Mesenteric fat pad (tissue), 1 donor: ENCODE results near the gene PPP1R14D. TPM values are rescaled to one million over a fixed set of nuclear protein-coding genes. Genes with fewer than 3 reads are reported as not detected.

Experiments
- DNase-seq: peaks from one replicate; pipeline ENCODE4 v3.0.0-alpha.2; 2020; ENCODE audit warnings: low spot score
- total RNA-seq: library from RNA; stranded (reverse); fragmentation: NEBNext Ultra II Directional; extraction: Animal tissue kit (Norgen Biotek cat#: 25700); gene quantifications from one replicate; pipeline ENCODE4 v1.2.1, GENCODE V29; 2021
- donor health status: DM: yes; HTN: yes; CAD: no.

Gene PPP1R14D
- total RNA-seq, 1 donor from 2014 or later, result not detected

DNA sequence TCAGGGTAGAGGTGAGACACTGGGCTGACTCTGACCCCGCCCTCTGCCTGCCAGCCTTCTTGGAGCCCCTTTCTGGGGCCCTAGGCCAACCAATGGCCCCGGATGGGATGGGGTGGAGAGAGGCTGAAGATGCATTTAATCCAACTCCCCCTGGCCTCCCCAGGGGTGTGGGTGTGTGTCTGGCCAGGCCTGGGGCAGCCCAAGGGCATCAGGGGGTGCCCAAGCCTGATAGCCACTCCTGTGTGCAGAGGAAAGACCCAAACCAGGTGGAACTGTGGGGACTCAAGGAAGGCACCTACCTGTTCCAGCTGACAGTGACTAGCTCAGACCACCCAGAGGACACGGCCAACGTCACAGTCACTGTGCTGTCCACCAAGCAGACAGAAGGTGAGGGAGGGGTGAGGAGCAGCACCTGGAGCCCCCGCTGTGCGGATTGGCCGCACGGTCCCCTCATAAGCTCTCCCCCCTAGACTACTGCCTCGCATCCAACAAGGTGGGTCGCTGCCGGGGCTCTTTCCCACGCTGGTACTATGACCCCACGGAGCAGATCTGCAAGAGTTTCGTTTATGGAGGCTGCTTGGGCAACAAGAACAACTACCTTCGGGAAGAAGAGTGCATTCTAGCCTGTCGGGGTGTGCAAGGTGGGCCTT, 24.9 kb upstream of the PPP1R14D start:
- DNase-seq, result no peak

DNA sequence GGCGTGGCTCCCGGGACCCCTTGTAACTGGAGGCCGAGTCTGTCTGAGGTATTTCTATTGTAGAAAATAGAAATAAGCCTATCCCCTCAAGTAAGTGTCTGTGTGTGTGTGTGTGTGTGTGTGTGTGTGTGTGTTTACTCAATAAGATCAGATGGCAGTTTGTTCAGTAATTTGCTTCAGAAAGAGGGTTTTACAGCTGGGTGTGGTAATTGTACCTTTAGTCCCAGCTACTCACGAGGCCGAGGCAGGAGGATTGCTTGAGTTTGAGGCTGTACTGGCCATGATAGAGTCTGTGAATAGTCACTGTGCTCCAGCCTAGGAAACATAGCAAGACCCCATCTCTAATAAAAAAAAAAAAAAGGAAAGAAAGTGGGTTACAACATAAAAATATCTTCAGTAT, 24.0 kb upstream of the PPP1R14D start:
- DNase-seq, result no peak

DNA sequence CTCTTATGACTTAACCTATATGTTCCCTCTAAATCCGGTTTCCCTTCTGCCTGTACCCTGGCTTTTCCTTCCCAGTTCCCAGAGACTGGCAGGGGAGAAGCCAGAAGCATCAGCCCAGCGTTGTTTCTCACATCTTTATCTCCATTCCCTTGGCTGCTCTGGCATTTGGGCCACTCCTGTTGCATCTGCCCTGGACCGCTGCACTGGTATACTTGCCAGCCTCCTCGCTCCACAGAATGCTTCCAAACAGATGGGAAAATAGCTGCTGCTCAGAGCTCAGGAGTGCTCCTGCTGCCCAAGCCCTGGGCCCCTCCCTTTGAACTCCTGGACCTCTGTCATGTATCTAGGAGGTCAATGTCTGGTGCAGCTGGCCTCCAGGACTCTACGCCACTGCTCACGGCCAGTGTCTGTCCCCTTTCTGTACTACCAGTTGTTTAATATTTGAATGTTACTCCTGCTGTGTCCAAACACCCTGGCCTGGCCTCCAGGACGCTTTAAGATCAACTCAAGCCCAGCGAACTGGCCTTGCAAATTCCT, 22.1 kb upstream of the PPP1R14D start:
- DNase-seq, result no peak

DNA sequence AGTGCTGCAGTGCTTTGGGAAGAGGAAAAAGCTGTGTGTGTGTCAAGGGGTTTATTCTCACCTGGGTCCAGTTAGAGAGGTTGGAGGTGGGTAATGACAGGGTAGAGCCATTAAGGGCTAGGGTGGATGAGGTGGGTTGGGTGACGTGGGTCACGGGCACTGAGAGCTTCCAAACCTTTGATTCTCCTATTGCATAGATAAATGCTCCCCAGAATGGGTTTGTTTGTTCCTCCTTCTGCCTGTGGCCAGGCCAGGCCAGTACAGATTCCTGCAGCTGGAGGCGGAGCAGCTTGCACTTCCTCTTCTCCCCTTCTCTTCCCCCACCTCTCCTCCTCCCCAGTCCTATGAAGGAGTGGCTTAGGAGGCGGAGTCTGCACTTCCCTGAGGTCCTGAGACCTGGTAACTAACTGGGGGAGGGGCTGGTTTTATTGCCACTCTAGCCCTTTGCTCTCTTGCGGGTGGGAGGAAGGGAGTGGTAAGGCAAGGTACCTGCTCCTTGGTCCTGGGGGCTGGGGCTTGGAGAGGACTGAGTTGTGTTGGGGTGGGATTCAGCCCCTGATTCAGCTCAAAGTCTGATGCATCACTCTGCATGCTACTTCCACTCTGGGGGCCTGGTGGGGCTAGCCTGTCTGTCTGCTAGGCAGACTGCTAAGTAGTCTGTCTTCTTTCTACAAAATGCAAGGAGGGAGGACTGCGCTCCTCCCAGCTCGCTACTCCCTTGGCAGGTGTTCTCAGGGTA, 18.9 kb upstream of the PPP1R14D start:
- no peak for DNase-seq

DNA sequence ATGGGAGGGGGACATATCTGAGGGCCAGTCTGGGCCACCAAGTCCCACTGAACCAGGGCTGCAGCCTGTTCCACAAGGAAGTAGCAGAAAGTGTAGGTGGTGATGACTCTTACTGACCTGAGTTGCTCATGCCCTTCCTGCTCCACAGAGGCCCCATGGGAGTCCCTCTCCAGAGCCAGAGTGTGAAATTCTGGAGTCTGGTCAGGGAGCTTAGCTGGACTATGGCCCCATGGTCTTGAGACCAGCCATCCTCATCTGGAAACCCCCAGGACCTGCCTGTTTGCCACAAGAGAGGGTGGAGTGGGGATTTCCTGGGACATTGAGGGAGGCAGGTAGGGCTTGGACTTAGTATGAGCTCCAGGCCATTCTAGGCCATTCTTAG, 18.3 kb upstream of the PPP1R14D start:
- DNase-seq, result no peak

DNA sequence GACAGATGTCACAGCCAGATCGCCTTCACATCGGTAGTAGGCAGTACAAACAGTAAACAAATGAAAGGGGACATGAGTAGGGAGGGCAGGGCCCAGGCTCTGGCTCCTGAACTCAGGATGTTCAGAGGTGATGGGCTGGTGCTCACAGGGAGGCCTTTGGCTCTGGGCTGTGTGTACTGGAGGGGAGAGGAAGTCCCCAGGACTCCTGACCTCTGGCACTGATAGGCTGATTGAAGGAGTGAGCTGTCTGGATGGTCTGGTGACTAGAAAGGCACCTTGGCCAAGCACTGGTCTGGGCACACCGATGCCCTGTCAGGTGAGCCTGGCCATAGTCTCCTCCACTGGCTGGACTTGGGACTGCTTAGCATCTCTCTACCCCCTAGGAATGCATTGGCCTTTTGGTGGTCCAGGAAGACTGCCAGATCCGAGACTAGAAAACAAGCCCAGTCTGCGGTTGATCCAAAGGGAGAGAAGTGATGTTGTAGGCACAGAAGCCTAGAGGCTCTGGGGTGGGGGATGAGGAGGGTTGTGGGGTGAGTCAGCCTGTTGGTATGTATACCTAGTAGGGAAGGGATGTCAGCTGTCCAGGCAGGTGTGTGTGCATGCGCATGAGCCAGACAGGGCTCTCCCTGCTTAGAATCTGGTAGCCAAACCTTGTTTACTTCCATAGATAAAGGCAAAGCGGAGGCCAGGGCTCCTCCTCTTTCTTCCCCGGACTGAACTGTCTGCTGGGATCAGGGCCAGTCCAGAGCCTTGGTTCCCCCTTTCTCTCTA, 17.2 kb upstream of the PPP1R14D start:
- no peak for DNase-seq

DNA sequence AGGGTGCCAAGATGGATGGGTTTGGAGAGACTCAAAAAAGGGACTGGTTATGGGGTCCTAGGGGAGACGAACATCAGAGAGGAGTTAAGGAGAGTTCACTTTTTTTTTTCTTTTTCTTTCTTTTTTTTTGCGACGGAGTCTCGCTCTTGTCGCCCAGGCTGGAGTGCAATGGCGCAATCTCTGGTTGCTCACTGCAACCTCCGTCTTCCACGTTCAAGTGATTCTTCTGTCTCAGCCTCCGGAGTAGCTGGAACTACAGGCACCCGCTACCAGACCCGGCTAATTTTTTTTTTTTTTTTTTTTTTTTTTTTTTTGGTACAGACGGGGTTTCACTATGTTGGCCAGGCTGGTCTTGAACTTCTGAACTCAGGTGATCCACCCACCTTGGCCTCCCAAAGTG, 16.5 kb upstream of the PPP1R14D start:
- DNase-seq, result no peak

DNA sequence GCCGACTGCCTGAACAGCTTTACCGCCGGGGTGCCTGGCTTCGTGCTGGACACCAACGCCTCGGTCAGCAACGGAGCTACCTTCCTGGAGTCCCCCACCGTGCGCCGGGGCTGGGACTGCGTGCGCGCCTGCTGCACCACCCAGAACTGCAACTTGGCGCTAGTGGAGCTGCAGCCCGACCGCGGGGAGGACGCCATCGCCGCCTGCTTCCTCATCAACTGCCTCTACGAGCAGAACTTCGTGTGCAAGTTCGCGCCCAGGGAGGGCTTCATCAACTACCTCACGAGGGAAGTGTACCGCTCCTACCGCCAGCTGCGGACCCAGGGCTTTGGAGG, 16.2 kb upstream of the PPP1R14D start:
- no peak for DNase-seq

DNA sequence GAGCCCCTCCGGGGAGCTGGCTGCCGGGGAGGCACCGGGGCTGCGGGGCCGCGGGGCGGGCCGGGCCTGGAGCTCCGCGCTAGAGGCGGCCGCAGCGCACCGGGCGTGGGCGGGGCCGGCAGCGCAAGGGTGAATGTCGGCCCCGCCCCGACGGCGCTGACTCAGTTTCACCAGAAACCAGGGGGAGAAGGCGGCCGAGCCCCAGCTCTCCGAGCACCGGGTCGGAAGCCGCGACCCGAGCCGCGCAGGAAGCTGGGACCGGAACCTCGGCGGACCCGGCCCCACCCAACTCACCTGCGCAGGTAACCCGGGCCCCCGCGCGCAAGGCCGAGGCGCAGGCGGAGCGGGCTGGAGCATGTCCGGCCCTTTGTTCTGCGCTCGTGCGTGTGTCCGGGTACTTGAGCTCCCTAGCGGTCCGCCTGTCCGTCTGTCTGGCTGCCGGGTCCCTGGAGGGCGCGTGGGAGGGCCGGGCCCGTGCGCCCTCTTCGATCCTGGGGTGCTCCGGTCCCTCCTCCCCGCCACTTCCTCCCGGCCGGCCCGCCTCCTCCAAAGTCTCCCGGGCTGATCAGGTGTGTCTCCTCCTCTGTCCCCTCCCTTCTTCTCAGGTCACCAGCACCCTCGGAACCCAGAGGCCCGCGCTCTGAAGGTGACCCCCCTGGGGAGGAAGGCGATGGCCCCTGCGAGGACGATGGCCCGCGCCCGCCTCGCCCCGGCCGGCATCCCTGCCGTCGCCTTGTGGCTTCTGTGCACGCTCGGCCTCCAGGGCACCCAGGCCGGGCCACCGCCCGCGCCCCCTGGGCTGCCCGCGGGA, 15.6 kb upstream of the PPP1R14D start, which contains the start of gene SPINT1:
SPINT1 (plus strand) TSS at position 164 of the 811 bp plus-strand sequence; CDS start at position 671, 507 bp downstream.
- no peak for DNase-seq

DNA sequence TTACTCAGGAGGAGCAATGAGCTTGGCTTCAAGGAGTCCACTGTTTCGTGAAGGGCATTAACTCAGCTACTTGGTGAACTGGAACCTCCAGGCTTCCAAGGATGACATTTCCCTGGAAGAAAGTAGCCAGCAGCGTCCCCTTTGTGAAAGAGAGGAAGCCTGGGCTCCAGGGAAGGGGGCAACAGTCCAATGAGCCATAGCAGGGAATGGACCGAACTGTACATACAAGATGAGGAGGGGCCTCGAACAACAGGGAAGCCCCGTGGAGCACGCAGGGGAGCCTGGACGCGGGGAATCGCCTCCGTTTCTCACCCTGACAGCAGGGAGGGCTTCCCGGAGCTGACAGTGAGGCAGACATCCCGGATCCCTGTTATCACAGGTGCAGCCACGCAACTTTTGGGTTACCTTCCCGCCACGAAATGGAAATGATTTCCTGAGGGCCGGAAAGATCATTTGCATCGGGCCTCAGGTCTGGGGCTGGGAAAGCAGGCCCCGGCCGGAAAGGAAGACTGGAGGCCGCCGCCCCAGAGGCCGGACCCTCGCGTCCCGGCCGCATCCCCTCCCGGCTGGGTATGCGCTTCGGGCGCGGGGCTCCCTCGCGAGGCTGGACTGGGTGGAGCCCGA, 14.9 kb upstream of the PPP1R14D start:
- DNase-seq, result no peak

DNA sequence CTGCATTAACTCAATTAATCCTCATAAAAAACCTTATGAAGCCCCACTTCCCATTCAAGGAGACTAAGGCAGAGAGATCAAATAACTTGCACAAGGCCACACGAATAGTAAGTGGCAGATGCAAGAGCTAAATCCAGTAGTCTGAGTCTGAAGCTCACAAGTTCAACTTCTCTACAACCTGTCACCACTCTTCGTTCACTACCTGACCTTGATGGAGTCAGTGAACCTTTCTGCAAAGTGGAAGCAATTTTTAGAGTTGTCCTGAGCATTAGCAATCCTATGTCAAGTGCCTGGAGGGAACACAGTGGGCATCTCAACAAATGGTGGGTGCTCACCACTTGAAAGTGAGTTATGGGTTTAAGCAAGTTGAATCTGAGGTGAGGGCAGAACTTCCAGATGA, 13.2 kb upstream of the PPP1R14D start:
- DNase-seq, result no peak

DNA sequence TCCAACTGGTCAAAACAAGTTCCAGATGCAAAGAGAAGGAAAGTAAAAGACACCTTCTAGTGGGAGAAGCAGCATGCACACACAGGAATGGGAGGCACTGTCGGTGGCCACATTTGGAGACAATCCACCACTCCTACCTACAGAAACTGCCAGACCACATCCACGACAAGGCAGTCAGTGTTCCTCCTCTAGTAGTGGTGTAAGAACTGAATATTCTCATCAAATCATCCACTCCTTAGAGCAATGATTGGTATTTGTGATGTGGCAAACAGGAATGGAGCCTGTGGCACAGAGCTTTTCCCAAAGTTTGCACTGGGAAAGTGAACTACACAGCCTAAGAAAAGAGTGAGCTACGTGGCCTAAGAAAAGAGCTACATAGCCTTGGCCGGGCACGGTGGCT, 10.2 kb upstream of the PPP1R14D start:
- DNase-seq, result no peak

DNA sequence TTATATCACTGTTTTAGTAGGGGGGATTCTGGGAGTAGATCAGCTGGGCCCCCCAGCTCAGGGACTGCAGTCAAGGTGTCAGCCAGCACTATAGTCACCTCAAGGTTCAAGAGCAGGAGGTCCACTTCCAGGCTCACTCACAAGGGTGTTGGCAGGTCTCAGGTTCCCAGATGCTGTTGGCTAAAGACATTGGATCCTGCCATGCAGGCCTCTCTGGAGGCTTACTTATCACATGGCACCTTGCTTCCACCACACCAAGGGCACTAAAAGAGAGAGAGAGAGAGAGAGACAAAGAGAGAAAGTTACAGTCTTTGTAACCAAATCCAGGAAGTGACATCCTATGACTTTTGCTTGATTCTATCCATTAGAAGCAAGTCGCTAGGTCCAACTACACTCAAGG, 7.5 kb upstream of the PPP1R14D start:
- no peak for DNase-seq

DNA sequence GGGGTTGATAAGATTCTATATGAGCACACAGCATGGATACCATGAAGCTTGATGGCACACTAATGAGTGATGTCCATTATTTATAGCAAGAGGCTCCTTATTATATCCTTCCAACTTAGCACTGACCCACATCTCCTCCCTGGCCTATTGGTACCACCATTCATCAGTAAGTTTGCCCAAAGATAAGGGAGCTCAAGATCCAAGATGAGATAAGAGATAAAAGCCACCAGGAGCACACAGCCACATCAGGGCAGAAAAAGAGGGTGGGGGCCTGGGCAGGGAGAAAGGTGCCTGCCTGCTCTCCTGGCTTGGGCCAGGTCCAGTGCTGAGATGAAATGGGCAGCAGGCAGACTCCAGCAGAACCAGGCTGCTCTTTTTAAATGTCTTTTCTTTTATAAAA, 4.4 kb upstream of the PPP1R14D start:
- DNase-seq, result no peak

DNA sequence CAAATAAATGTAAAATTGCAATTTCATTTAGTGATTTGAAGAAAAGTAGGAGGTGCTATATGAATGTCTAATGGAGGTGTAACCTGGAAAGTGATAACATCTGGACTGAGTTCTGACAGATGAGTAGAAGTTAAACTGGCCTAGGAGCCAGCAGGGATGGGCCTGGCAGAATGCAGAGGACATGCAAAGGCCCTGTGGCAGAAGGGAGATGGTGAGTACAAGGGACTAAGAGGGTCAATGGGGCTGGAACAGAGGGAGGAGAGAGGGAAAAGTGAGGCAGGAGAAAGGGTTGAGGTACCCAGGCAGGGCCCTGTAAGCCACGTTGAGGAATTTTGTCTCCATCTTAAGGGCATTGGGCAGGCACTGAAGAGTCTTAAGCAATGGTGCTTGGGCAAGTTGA, 3.4 kb upstream of the PPP1R14D start:
- DNase-seq, result no peak

DNA sequence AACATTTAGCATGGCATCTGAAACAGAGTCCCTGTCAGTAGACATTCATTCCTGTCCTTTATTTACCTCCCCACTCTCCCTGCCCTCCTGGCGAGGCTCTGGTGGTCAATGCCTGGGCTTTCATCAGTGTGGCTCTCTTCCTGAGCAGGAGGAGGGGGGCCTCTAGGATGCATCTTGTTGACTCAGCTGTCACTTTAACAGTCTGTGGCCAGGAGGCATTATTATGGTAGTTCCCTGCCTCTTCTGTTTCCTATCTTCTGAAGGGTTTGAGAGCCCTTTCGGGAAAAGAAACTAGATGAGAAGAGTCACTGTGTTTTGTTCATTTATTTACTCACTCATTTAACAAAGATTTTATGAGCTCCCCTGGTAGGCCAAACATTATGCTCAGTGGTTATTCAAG, 2.4 kb upstream of the PPP1R14D start:
- DNase-seq, result no peak

DNA sequence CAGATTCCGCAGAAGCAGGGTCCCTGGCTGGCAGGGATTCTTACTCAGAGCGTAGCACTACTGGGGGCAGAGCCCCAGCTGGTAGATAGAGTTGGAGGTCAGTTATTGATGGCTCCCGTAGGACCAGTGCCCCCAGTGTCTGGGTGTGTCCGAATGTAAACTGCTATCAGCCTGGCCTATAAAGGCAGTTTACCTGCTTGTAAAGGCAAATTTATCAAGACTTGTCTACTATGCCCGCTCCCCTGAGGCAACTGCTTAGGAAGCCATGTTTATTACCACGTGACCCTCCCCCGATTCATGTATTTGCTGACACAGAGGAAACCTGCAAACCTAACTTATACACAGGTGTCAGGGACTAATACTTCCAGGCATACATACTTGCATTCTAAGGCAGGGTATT, 607 bp upstream of the PPP1R14D start:
- DNase-seq, result no peak

DNA sequence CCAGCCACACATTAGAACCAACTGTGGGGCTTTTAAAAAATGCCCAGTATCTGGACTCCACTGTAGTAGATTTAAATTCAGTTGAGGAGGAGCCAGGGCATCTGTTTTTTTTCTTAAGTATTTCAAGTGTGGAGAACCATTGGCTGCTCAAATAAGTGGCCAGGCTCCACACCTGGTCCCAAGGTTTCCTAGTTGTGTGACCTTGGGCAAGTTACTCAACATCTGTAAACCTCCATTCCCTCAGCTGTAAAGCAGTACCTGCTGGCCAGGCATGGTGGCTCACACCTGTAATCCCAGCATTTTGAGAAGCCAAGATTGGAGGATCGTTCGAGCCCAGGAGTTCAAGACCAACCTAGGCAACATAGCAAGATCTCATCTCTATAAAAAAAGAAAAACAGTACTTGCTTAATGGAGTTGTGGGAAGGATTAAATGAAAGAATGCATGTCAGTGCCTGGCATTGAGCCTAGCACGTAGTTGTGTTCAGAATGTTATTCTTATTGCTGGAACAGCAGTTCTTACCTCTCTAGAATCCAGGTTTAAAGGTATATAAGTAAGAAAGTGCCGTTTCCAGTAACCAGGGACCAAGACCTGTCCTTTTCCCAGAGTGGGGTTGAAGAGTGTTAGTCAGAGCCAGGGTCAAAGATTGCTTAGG, 2.0 kb downstream of the PPP1R14D start:
- DNase-seq, result no peak

DNA sequence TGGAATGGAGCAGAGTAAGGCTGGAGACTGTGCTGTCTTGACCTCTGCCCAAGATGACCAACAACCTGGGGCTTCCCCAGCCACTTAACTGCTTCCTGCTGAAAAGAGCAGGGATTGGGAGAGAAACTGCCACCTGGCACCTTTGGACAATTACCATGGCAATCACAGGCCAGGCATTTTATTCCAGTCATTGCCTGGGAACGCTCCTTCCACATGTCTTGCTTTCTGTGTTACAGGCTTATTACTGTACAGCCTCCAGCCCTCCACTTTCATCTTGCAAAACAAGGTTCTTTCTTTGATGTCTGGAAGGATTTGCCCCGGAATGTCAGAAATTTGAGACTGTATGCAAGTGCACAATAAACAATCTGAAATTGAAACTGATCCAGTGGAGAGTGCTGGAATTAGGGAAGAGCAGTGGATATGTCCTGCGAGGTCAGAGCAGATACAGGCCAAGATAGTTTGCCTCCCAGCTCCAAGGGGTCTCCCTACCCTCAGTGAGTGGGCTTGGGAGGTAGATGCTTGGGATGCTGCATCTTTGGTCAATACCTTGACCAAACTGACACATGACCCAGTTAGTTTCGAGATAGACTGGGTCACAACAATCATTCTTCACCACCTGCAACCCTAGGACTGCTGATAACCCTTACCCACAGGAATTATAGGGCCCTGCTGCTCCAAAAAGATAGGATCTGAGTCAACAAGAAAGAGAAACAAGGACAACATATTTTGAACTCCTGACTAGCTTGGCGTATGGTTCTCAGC, 2.7 kb downstream of the PPP1R14D start:
- DNase-seq, result no peak
